GM12865 (cell line): ENCODE results near the gene CCDC77.

Experiments used
- DNase-seq: peaks from one replicate; pipeline ENCODE4 v3.0.0; 2010; ENCODE audit warnings: low read depth
- H3K4me3 ChIP-seq: 2 replicates; pipeline ENCODE4 v1.5.1; 2011; ENCODE audit warnings: mild to moderate bottlenecking, low read depth, low read length, control low read depth
- CTCF ChIP-seq: IDR thresholded peaks from 2 replicates; pipeline ENCODE4 v1.5.1; 2011; ENCODE audit warnings: low read length, control low read depth, low read depth, inconsistent platforms; ENCODE audit not compliant: insufficient read depth; ENCODE audit errors: missing control alignments

Gene CCDC77

DNA sequence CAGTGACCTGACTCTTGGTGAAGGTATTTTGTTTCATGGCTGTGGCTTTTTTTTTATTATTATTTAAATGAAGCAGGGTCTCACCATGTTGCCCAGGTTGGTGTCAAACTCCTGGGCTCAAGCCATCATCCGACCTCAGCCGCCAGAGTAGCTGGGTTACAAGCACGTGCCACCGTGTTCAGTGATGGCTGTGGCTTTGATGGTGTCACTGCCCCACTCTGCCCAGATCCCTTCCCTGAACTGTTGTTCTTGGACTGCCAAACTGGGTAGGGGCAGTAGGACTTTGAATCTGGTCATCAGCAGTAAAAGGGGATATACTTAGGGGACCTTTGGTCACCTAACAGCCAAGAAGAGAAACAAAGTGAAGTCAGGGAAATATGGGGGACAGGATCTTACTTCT lies 77.7 kb downstream of the CCDC77 start:
- no peak for DNase-seq
- no peak overlapping the region for H3K4me3 ChIP-seq
- no peak for TF ChIP-seq CTCF

DNA sequence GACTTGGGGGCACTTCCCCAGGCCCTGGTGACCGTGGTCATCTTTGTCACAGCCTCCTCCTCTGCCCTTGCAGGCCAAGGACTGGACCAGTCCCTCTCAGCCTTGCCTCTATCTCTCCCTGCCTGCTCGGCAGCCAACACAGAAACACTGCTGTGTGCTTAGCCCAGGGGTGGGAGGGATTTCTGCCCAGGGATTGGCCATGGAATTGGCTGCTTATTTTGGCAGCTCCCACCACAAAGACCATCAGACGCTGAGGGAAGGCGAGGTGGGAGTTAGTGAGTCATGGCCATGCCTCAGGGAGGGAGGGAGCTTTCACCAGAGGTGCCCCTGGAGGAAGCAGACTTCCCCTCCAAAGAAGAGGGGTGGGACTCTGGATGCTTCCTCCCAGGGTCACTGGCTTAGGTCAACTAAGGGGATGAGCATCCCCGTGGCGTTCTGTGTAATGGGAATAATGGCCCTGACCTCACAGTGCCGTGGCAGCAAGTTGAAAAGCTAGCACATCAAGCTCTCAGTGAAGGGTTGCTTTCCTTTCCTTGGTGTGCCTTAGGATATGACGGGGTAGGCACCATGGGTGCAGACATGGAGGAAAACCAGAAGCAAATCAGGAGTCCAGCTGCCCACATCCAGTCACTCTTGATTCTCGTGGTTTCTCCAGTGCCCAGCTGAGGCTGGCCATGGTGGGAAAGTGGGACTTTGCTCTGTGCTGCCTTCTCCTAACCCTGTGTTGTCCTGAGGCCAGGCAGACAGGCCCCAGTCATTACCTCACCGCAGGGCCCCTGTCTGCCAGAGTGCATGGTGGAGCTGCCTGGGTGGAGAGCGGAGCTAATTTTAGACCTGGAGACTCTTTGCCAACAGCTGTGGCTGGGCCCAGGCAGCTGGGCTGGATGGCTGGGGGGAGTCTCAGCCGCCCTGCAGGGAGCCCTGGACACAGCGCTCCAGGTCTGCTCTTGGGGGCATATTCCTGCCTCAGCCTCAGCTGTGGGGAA lies 79.7 kb downstream of the CCDC77 start:
- no peak for DNase-seq
- no peak overlapping the region for H3K4me3 ChIP-seq
- TF ChIP-seq CTCF = no peak

- no peak for TF ChIP-seq CTCF
- DNase-seq = no peak
Measured at GRCh38 chr12:482061-482460, 80.6 kb downstream of the CCDC77 start.

DNA sequence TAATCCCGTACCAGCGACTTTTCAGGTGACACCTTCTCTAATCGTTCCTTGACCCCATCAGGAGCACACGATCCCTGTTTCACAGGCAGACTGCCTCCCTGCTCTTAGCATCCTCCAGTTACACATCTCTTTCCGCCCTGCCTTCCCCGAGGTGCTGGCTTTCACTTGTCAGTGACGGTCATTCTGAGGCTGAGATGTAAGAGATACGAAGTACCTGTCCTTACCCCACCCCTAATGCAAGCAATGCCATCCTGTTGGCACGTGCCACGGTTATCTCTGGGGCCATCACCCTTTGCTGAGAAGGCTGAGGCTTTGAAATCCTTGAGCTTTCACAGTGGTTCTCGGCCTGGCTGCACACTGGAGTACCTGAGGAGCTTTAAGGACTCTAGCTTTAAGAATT lies 82.7 kb downstream of the CCDC77 start:
- DNase-seq = no peak
- no peak overlapping the region for H3K4me3 ChIP-seq
- TF ChIP-seq CTCF = no peak

More at GRCh38 chr12:482061-482460, 80.6 kb downstream of the CCDC77 start:
- no peak overlapping the region for H3K4me3 ChIP-seq

GRCh38 chr12:490260-490659 lies 88.8 kb downstream of the CCDC77 start:
- no peak for TF ChIP-seq CTCF
- DNase-seq = no peak
- no peak overlapping the region for H3K4me3 ChIP-seq
